Measurements from ENCODE around the gene NEGR1. TPM values are rescaled to one million over a fixed set of nuclear protein-coding genes. Genes with fewer than 3 reads are reported as not detected.

Gene NEGR1
- total RNA-seq, 1 experiment from 2014 or later: 0.05 TPM

DNA sequence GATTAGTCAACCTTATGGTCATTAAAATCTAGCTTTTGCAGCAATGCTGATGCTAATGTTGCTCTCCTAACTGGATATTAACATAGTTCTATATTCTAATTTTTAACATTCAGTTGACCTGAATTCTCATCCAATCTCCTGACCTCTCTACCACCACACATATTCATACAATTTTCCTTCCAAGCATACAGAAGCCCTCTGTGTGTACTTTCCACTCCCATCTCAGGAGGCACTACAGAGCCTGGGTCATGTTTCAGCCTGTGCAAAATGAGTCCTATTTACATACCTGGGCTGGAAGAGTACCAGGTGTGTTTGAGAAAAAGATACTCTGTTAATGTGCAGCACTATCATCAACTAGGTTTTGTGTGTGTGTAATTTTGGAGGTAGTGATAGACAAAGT is 486.3 kb downstream of the NEGR1 start (continued):
- TF ChIP-seq, protein P1, sequence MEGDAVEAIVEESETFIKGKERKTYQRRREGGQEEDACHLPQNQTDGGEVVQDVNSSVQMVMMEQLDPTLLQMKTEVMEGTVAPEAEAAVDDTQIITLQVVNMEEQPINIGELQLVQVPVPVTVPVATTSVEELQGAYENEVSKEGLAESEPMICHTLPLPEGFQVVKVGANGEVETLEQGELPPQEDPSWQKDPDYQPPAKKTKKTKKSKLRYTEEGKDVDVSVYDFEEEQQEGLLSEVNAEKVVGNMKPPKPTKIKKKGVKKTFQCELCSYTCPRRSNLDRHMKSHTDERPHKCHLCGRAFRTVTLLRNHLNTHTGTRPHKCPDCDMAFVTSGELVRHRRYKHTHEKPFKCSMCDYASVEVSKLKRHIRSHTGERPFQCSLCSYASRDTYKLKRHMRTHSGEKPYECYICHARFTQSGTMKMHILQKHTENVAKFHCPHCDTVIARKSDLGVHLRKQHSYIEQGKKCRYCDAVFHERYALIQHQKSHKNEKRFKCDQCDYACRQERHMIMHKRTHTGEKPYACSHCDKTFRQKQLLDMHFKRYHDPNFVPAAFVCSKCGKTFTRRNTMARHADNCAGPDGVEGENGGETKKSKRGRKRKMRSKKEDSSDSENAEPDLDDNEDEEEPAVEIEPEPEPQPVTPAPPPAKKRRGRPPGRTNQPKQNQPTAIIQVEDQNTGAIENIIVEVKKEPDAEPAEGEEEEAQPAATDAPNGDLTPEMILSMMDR (IDR thresholded peaks at IDR 0.05 in 2 of 3, conservative IDR thresholded peaks at IDR 0.05 in 1 of 3; ENCODE audit: borderline replicate concordance in 1 of 3, insufficient read depth in 1 of 3, low read depth in 2 of 3, low read length in 2 of 3): no peak
- no peak for TF ChIP-seq ZNF274 (IDR thresholded peaks at IDR 0.05; ENCODE audit: low read depth, low read length)

DNA sequence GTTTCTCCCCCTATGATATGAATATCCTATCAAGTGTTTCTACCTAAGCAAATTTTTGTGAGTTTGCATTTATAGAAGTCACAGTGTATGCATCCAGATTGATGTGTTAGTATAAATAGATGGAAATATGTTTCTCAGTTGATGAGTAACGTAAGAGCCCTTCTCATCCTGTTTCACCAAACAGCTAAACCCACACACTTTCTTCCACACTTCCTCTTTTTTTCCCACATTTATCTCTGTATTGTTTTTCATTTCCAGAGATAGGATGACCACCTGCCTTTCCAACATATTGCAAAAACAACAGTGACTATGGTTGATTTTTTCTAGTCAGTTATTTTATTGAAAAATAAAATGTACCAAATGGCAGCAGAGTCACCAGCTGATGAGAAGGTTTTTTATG is 490.1 kb downstream of the NEGR1 start:
- POLR2A ChIA-PET: no interaction called here
- BruUV-seq (replicated peaks): no TSS peak
- intact Hi-C loops (cut with micrococcal nuclease): no loop called here

More for the DNA sequence above, 490.1 kb downstream of the NEGR1 start:
- Histone ChIP-seq H4K20me1 (ENCODE audit: insufficient read depth) (no peaks in the 10 kb centered on the region), H3K9me2 (ENCODE audit: insufficient read depth) (no peaks in the 10 kb centered on the region), H3K27ac (ENCODE audit: low read depth, low read length) (no peak overlapping the region), H2AFZ (ENCODE audit: low read depth, low read length, poor library complexity, severe bottlenecking) (no peak overlapping the region), H3K9ac (ENCODE audit: low read length) (no peak overlapping the region), H3K79me2 (ENCODE audit: insufficient read depth, low read length) (no peaks in the 10 kb centered on the region), H3K27me3 (ENCODE audit: insufficient read depth, low read length) (no peaks in the 10 kb centered on the region), H3K4me2 (ENCODE audit: low read length) (no peak overlapping the region), H3K4me1 (ENCODE audit: control insufficient read depth in 1 of 2, insufficient read depth in 2 of 2, low read length in 2 of 2) (no peaks in the 10 kb centered on the region), H3K36me3 (ENCODE audit: control insufficient read depth in 1 of 2, insufficient read depth in 2 of 2, low read length in 2 of 2) (no peaks in the 10 kb centered on the region), H3K4me3 (replicated peaks in 1 of 2; ENCODE audit: low read depth in 1 of 2, low read length in 2 of 2) (no peak overlapping the region), H3K9me3 (ENCODE audit: control insufficient read depth in 1 of 2, insufficient read depth in 1 of 2, low read depth in 1 of 2, low read length in 2 of 2) (peaks cover 4 to 7% of the 10 kb centered on the region in 2 experiments; a peak in 3 of 4 replicates)
- DNase-seq (ENCODE audit: low read depth, low spot score) (no peak), ATAC-seq (no peak)
- ChIA-PET RAD21 (ENCODE audit: low non-redundant PET in 1 of 2, low total read pairs in 2 of 2, uncharacterized antibody in 2 of 2, unreplicated experiment in 2 of 2) (no interaction called here), CTCF (no interaction called here)
- TF ChIP-seq EZH2phosphoT487 (IDR thresholded peaks at IDR 0.05; ENCODE audit: borderline replicate concordance): no peak
- no peak for TF ChIP-seq RAD21 (IDR thresholded peaks at IDR 0.05; ENCODE audit: low read depth)
- no peak for TF ChIP-seq JUND (IDR thresholded peaks at IDR 0.05)
- TF ChIP-seq CBX3 (IDR thresholded peaks at IDR 0.05; ENCODE audit: low read depth): no peak
- TF ChIP-seq EZH2 (IDR thresholded peaks at IDR 0.05): no peak
- TF ChIP-seq, protein P1 (IDR thresholded peaks at IDR 0.05 in 2 of 3, conservative IDR thresholded peaks at IDR 0.05 in 1 of 3; ENCODE audit: borderline replicate concordance in 1 of 3, insufficient read depth in 1 of 3, low read depth in 2 of 3, low read length in 2 of 3): no peak
